Skeletal muscle satellite cell (primary cell): Measurements from ENCODE around the gene NGB.
A peak's percentile ranks its signal among the peaks of the same experiment; 100 is the strongest.

ENCODE experiments used
- H3K27me3 ChIP-seq: 2 replicates; pipeline ENCODE4 v1.7.0; 2013; ENCODE audit warnings: low read length; ENCODE audit not compliant: control insufficient read depth, insufficient read depth
- H3K36me3 ChIP-seq: 2 replicates; pipeline ENCODE4 v1.7.0; 2013; ENCODE audit warnings: mild to moderate bottlenecking, control low read depth, low read length; ENCODE audit not compliant: insufficient read depth
- H3K4me1 ChIP-seq: 2 replicates; pipeline ENCODE4 v1.7.0; 2013; ENCODE audit warnings: low read length; ENCODE audit not compliant: control insufficient read depth, insufficient read depth
- H3K4me2 ChIP-seq: 2 replicates; pipeline ENCODE4 v1.7.0; 2013; ENCODE audit warnings: mild to moderate bottlenecking, low read length
- H3K4me3 ChIP-seq: 2 replicates; pipeline ENCODE4 v1.7.0; 2013; ENCODE audit warnings: low read length
- H3K9ac ChIP-seq: 2 replicates; pipeline ENCODE4 v1.7.0; 2013; ENCODE audit warnings: mild to moderate bottlenecking, low read depth, low read length, moderate library complexity
- H3K9me3 ChIP-seq: replicated peaks from 2 replicates; pipeline ENCODE4 v1.7.0; 2013; ENCODE audit warnings: mild to moderate bottlenecking, control low read depth, low read length

NGB gene

DNA sequence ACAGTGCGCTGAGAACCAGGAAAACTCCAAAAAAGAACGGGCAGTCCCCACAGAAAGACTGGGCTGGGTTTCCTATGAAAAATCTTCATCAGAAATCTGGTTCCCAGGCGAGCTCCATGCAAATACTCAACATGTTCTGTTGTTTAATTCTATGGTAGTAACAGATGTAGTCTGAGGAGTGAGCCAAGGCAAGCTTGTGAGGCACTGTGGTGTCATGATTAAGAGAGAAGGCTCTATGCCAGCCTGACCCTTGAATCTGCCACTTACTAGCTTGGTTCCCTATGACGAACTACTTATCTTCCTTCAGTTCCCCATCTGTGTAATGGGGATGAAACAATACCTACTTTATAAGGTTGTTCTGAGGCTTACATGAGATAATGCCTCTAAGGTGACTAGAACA lies 39.0 kb upstream of the NGB start:
- Histone ChIP-seq H3K4me3 (no peak overlapping the region), H3K27me3 (no peaks in the 10 kb centered on the region), H3K9me3 (no peaks in the 10 kb centered on the region), H3K4me2 (no peak overlapping the region), H3K36me3 (peaks cover 5% of the 10 kb centered on the region), H3K9ac (no peak overlapping the region), H3K4me1 (peaks cover 35% of the 10 kb centered on the region)

DNA sequence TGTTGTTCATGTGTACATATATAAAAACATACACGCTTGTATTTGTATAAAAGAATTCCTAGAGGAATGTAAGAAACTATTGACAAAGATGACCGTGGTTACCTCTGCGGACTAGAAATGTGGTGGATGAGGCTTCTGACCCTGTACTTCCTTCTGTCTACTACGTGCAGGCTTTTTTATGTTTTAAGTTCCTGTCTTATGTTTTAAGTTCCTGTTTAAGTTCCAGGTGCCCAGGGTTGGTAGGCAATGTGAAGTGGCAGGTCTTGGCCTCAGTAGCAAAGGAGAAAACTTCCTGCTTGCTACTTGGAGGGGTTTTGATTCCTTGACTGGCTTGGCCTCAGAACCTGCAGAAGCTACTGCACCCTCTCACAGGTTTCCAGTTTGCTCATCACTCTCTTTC lies 38.1 kb upstream of the NGB start:
- H3K4me1 ChIP-seq = peaks cover 35% of the 10 kb centered on the region
- no peak overlapping the region for H3K9ac ChIP-seq
- peaks cover 5% of the 10 kb centered on the region for H3K36me3 ChIP-seq

DNA sequence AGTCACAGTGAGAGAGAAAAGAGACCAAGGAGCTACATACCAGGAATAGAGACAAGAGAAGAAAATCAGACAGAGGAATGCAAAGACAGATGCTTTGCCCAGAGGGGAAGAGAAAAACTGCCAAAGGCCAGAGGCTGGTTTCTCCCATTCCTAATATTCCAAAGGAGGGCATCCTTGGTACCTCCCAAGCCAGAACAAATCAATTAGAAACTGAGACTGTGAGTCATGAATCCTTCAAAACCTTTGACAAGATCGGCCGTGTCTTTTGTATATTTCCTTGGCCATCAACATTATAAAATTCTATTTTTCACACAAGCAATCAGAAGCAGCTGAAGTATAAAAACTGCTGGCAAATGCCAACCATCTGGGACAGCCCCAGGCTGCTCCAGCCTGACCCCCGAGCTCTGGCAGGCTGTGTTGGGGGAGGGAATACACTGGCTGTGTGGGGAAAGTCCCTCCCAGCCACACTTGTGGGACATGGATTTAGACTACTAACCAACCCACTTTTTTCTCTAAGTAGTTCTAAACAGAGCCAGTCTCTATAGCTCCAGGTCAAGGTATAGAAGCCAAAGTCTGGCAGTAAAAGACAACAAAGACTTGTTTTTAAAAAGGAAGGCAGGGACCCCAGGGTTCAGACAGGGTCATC lies 36.0 kb upstream of the NGB start:
- Histone ChIP-seq H3K9me3 (no peaks in the 10 kb centered on the region), H3K27me3 (no peaks in the 10 kb centered on the region), H3K4me2 (peak overlapping the region; percentile 16), H3K36me3 (peaks cover 5% of the 10 kb centered on the region), H3K4me1 (peaks cover 42% of the 10 kb centered on the region), H3K9ac (no peak overlapping the region), H3K4me3 (no peak overlapping the region)

More for the DNA sequence above, 38.1 kb upstream of the NGB start:
- H3K9me3 ChIP-seq = no peaks in the 10 kb centered on the region
- H3K4me2 ChIP-seq = no peak overlapping the region
- no peak overlapping the region for H3K4me3 ChIP-seq
- no peaks in the 10 kb centered on the region for H3K27me3 ChIP-seq

DNA sequence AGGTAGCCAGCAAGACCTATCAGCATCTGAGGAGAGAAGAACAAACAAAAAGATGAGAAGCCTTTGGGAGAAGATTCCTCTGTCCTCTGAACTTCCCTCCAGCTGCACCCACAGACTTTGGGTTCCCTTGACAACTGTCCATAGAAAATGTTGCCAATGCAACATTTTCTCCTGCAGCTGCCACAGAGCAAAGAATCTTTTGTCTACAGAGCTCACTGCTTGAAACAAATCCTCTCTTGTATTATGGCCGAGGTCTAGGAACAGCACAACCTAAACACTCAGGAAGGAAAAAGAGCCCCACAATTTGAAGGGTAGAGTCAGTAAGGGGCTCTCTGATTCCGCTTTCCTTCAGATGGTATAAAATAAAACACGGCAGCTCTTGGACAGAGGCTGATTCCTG lies 35.4 kb upstream of the NGB start:
- Histone ChIP-seq H3K27me3 (no peaks in the 10 kb centered on the region), H3K4me1 (peaks cover 44% of the 10 kb centered on the region), H3K4me2 (peak overlapping the region; percentile 16), H3K9me3 (no peaks in the 10 kb centered on the region), H3K36me3 (peaks cover 5% of the 10 kb centered on the region), H3K4me3 (no peak overlapping the region), H3K9ac (no peak overlapping the region)

DNA sequence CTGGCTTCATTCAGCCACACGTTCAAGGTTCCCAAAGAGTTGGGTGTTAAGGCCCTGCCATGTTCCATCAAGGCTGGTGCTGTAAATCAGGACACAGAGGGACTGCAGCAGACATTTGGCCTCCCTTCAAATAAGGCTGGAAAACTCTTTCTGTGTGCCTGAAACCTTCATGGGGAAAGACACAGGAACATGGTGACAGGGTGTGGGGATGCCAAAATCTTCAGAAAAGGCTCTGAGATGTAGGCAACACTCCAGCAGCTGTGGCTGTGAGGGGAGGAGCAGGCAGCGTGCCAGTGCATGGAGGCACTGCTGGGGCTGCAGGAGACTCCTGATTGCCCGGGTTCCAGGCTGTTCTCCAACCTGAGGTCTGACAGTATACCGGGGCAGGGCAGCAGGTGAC lies 34.7 kb upstream of the NGB start:
- peaks cover 47% of the 10 kb centered on the region for H3K4me1 ChIP-seq
- H3K36me3 ChIP-seq = peaks cover 5% of the 10 kb centered on the region
- H3K9ac ChIP-seq = no peak overlapping the region
- H3K4me2 ChIP-seq = no peak overlapping the region
- H3K9me3 ChIP-seq = no peaks in the 10 kb centered on the region
- H3K27me3 ChIP-seq = no peaks in the 10 kb centered on the region
- no peak overlapping the region for H3K4me3 ChIP-seq

DNA sequence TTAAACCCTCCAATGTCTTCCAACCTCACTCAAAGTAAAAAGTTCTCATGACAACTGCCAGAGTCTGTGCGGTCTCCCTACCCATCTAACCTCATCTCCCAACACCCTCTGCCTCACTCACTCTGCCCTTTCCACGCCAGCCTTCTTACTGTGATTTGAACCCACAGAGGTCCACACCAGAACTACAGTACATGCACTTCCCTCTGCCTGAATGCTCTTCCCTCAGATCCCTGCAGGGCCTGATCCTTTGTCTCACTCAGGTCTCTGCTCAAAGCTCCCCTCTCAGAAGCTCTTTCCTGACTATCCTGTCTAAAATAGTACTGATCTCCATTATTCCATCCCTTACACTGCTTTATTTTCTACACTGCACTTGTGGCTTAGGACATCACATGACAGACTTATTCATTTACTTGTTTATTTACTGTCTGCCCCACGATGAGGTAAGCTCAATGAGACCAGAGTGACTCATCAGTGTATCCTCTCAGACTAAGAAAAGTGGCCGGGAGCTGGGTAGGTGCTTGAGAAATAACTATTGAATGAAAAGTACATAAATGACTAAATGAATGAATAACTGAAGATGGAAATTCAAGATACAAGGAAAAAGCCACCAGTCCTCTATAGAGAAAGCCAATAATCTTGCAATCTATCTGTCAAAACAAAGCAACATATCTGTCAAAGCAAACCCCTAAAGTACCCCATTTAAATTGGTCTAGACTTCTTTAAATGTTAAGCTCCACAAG lies 32.6 kb upstream of the NGB start:
- peak overlapping the region; percentile 66 for H3K4me2 ChIP-seq
- H3K27me3 ChIP-seq = no peaks in the 10 kb centered on the region
- peaks cover 47% of the 10 kb centered on the region for H3K4me1 ChIP-seq
- H3K36me3 ChIP-seq = peaks cover 8% of the 10 kb centered on the region
- peak overlapping the region; percentile 40 for H3K9ac ChIP-seq
- H3K4me3 ChIP-seq = peak overlapping the region; percentile 35
- no peaks in the 10 kb centered on the region for H3K9me3 ChIP-seq

DNA sequence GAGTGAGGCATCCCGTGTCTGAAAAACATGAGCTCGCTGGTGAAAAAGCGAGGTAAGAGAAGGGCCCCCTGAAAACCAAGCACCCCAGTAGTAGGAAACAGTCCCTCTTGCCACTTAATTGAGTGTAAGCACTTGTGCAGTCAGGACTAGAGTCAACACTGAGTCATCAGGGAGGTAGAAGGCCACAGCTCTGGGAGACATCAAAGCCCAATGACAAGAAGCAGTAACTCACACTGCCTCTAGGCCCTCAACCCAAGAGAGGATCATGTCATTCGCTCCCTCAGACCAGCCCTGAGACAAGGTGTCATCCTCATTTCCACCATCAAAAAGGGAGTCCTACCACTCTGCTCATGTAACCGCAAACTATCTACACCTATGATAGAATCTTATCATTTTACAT lies 31.9 kb upstream of the NGB start:
- H3K4me3 ChIP-seq = peak overlapping the region; percentile 35
- H3K4me1 ChIP-seq = peaks cover 47% of the 10 kb centered on the region
- no peaks in the 10 kb centered on the region for H3K27me3 ChIP-seq
- no peaks in the 10 kb centered on the region for H3K9me3 ChIP-seq
- H3K36me3 ChIP-seq = peaks cover 14% of the 10 kb centered on the region
- H3K4me2 ChIP-seq = peak overlapping the region; percentile 66
- peak overlapping the region; percentile 40 for H3K9ac ChIP-seq

DNA sequence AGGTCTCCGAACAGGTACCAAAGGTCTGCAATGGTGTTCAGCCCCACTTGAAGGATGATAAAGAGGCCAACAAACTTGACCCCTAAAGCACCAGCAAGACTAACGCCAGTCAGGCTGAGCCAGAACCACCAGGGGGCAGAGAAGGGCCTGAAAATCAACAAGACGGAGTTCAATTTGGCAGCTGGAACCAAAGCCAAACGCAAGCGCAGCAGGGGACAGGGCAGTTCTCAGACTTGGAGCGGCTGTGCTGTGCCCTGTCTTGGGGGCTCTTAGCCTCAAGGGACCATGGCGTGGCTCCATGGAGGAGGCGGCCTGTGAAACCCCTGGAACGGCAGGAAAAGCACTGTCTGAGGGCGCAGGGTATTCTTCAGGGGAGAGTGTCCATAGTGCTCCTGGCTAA lies 30.1 kb upstream of the NGB start:
- H3K9me3 ChIP-seq = no peaks in the 10 kb centered on the region
- peaks cover 20% of the 10 kb centered on the region for H3K36me3 ChIP-seq
- peaks cover 34% of the 10 kb centered on the region for H3K4me1 ChIP-seq
- H3K9ac ChIP-seq = no peak overlapping the region
- peak overlapping the region; percentile 42 for H3K4me2 ChIP-seq
- no peaks in the 10 kb centered on the region for H3K27me3 ChIP-seq
- no peak overlapping the region for H3K4me3 ChIP-seq

DNA sequence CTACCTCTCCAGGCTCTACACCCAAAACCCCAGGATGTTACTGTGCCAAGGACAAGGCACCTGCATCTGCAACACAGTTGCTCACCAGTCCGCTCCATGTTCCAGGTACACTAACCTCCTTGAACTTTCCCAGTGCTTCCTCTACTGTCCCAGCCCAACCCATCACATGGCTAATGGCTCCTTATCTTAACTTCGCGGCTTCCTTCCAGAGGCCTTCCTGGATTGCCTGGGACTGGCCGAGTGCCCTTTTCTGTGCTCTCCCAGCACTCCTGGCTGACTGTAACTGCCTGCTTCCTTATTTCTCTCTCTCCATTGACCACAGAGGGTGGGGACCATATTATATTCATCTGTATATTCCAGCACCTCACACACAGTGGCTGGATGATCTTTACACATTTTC lies 28.8 kb upstream of the NGB start:
- Histone ChIP-seq H3K27me3 (no peaks in the 10 kb centered on the region), H3K4me1 (peaks cover 28% of the 10 kb centered on the region), H3K36me3 (peaks cover 15% of the 10 kb centered on the region), H3K9ac (no peak overlapping the region), H3K4me3 (no peak overlapping the region), H3K9me3 (no peaks in the 10 kb centered on the region), H3K4me2 (no peak overlapping the region)

DNA sequence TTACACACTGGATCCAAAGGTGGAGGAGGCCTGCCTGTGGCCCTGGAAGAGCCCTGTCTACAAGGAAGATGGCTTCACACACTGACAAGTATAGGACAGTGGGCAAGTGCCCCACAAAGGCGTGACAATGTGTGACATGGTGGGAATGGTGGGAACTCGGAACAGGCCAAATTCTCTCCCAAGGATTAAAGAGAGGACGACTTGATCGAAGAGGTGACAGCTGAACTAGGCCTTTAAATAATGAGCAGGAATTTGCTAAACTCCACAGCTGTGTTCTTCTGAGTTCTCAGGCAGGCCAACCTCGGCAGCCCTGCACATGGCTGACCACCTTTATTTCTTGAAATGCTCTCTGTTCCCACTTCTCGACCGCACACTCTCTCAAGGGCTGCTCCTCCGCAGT lies 25.9 kb upstream of the NGB start:
- Histone ChIP-seq H3K4me1 (peaks cover 5% of the 10 kb centered on the region), H3K36me3 (peaks cover 22% of the 10 kb centered on the region), H3K9me3 (no peaks in the 10 kb centered on the region), H3K4me3 (no peak overlapping the region), H3K4me2 (no peak overlapping the region), H3K9ac (no peak overlapping the region), H3K27me3 (no peaks in the 10 kb centered on the region)

DNA sequence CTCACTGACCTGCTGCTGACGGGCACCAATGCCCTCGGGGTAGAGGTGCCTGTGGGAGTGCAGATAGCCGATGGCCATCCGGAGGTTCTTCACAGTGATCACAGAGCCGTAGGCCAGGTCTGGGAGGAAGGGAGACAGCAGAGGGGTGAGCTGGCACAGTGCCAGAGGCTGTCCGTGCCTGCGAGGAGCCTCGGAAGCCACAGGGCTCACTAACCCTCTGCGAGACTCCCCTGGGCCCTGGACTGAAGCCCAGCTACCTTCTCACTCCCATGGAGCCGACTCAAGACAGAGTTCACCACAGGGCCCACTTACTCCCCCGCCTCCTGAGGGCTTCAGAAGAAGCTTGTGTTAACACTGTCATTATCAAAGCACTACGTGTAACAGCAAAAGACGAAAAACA lies 25.1 kb upstream of the NGB start:
- H3K4me2 ChIP-seq = no peak overlapping the region
- no peaks in the 10 kb centered on the region for H3K27me3 ChIP-seq
- no peak overlapping the region for H3K9ac ChIP-seq
- H3K4me3 ChIP-seq = no peak overlapping the region
- H3K9me3 ChIP-seq = no peaks in the 10 kb centered on the region
- H3K36me3 ChIP-seq = peaks cover 22% of the 10 kb centered on the region
- peaks cover under 1% of the 10 kb centered on the region for H3K4me1 ChIP-seq

DNA sequence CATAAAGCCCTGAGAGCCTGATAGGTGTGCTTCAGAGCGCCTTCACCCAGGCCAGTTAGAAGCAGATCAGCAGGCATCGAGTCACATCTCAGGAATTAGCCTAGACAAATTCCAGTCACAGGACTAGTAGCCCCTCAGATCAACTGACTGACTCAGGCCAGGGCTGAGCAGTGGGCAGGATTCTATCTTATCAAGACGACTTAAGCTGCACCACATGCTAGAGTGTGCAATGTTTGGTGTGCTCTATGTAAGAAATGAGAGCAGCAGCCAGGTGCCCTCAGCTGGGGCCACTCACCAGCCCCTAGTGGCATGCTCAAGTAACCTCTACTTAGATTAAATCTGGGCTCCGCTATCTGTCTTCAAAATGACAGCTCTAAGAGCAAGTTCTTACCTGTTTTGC lies 19.7 kb upstream of the NGB start:
- no peak overlapping the region for H3K4me2 ChIP-seq
- H3K9me3 ChIP-seq = no peaks in the 10 kb centered on the region
- H3K9ac ChIP-seq = no peak overlapping the region
- no peak overlapping the region for H3K4me3 ChIP-seq
- H3K4me1 ChIP-seq = no peaks in the 10 kb centered on the region
- peaks cover 32% of the 10 kb centered on the region for H3K36me3 ChIP-seq
- H3K27me3 ChIP-seq = no peaks in the 10 kb centered on the region
